Spleen (tissue), 11 donors: ENCODE data around the gene HSPA1B. TPM values are rescaled to one million over a fixed set of nuclear protein-coding genes. Genes with fewer than 3 reads are reported as not detected.

Source experiments
- DNase-seq: peaks from one replicate; pipeline ENCODE4 v3.0.0-alpha.2; 2020
- H3K27ac ChIP-seq, 8 donors: fragments of 200-600 bp; sonication (generic) in 7 of 8; 1 replicate in 4 of 8; 2 replicates in 4 of 8; pipeline versions ENCODE4 v1.5.0 to v1.8.0; 2016 to 2021; ENCODE audit warnings: inconsistent platforms in 4 of 8, mild to moderate bottlenecking in 4 of 8, moderate library complexity in 1 of 8
- H3K27me3 ChIP-seq, 7 donors: fragments of 200-600 bp; sonication (generic) in 6 of 7; replicated peaks in 1 of 7; 1 replicate in 4 of 7; 2 replicates in 3 of 7; pipeline versions ENCODE4 v1.5.0 to v1.8.0; 2016 to 2021; ENCODE audit warnings: inconsistent platforms in 3 of 7, mild to moderate bottlenecking in 1 of 7
- H3K36me3 ChIP-seq, 6 donors: fragments of 200-600 bp; sonication (generic) in 5 of 6; 1 replicate in 4 of 6; 2 replicates in 2 of 6; pipeline versions ENCODE4 v1.5.0 to v1.8.0; 2016 to 2021; ENCODE audit warnings: inconsistent platforms in 2 of 6
- H3K4me1 ChIP-seq, 6 donors: fragments of 200-600 bp; sonication (generic) in 5 of 6; 1 replicate in 3 of 6; 2 replicates in 3 of 6; pipeline versions ENCODE4 v1.5.0 to v1.8.0; 2016 to 2021; ENCODE audit warnings: inconsistent platforms in 3 of 6
- H3K4me3 ChIP-seq, 8 donors: fragments of 200-600 bp; sonication (generic) in 7 of 8; 1 replicate in 4 of 8; 2 replicates in 4 of 8; pipeline versions ENCODE4 v1.5.0 to v1.8.0; 2016 to 2021; ENCODE audit warnings: inconsistent platforms in 4 of 8, mild to moderate bottlenecking in 4 of 8, moderate library complexity in 2 of 8
- H3K9me3 ChIP-seq, 8 donors: fragments of 200-600 bp; sonication (generic) in 7 of 8; 1 replicate in 4 of 8; 2 replicates in 4 of 8; pipeline versions ENCODE4 v1.5.0 to v1.8.0; 2016 to 2021; ENCODE audit warnings: inconsistent platforms in 4 of 8
- POLR2A ChIP-seq, 3 donors: fragments of 450-650 bp; IDR thresholded peaks; one replicate each; pipeline ENCODE4 v1.5.1; 2017; ENCODE audit warnings: antibody characterized with exemption in 3 of 3, mild to moderate bottlenecking in 1 of 3
- POLR2AphosphoS5 ChIP-seq, 3 donors: sonication (generic); formaldehyde crosslinking; IDR thresholded peaks; one replicate each; pipeline ENCODE4 v1.5.1; 2017; ENCODE audit warnings: antibody characterized with exemption in 3 of 3
- WGBS, 5 donors: extraction: QIAGEN DNeasy Blood & Tissue Kit in 3 of 5; methylation state at CpG; one replicate each; pipeline versions ENCODE4 v1.1.5 to v1.1.7; 2013 to 2018; 5-methylcytosine and 5-hydroxymethylcytosine counted together
- intact Hi-C: fragments of 100-400 bp; cut with DNase I; formaldehyde crosslinking; loops from one replicate; pipeline ENCODE4 v1.15.0; 2023; ENCODE audit warnings: low total_unique reads
- polyA plus RNA-seq, 3 donors: library from polyadenylated mRNA; stranded (reverse); fragments of 200-250 nt; gene quantifications; one replicate each; pipeline ENCODE4 v1.2.1, GENCODE V29; 2013
- small RNA-seq, 4 donors: library from RNA; depleted of rRNA; stranded (forward); fragments of <200 nt; gene quantifications; one replicate each; pipeline ENCODE3, GENCODE V24; 2016
- total RNA-seq, 7 donors: library from RNA; depleted of rRNA in 3 of 7; stranded (reverse); fragments of >200 nt in 3 of 7; fragmentation: NEBNext Ultra II Directional in 4 of 7; extraction: Animal tissue kit (Norgen Biotek cat#: 25700) in 4 of 7; gene quantifications; one replicate each; pipeline versions ENCODE4 v1.1.0 to v1.2.1, GENCODE V29; 2016 to 2021
- TF ChIP-seq, protein P1 (sequence below), 11 experiments: fragments of 200-600 bp in 7 of 11; fragments of 450-650 bp in 4 of 11; sonication (generic) in 4 of 11; IDR thresholded peaks in 8 of 11; conservative IDR thresholded peaks in 3 of 11; 1 replicate in 7 of 11; 2 replicates in 4 of 11; pipeline versions ENCODE4 v1.4.0 to v1.8.0; 2016 to 2021; ENCODE audit warnings: antibody characterized with exemption in 11 of 11, inconsistent platforms in 4 of 11, mild to moderate bottlenecking in 1 of 11
- donor health status: healthy with polysubstance abuse.
- donor health status: DM: no; HTN: no; CAD: no; lungs with moderate emphysema.
- donor health status: DM: no; HTN: no; CAD: no.
- donor health status: Bipolar disorder and iron deficiency.
- donor health status: healthy.
- donor health status: DM: no; HTN: no; CAD: no.
- donor health status: DM: yes; HTN: yes; CAD: no.

The HSPA1B gene
- total and polyA plus RNA-seq, 10 donors, result 7.4 to 372 (median 43.9) TPM

DNA sequence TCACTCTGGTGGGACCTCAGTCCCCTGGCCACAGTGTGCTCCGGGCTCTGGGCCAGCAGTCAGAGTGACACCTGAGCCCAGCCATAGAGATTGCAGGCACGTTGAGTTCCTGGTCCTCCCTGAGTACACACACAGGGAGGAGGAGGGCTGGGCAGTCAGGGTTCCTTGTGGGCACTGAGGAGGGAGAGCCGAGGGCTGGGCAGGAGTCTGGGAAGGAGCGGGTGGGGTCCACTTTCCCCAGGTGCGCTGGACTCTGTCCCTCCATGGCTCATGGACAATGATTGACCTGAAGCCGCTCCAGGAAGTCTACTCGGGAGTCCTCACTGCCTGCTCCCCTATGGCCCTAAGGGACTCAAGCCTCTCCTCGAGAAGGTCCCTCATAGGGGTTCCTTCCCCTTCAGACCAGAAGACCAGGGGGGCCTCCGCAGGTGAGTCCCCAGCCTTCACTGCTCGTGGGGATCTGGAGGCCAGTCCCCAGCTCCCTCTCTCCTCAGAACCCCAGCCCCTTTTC lies 50.2 kb downstream of the HSPA1B start:
- Histone ChIP-seq H3K4me1 (peaks cover 0 to 24% (median 6%) of the 10 kb centered on the region in 6 donors), H3K9me3 (no peaks in the 10 kb centered on the region), H3K36me3 (peaks cover 0 to 36% (median 34%) of the 10 kb centered on the region in 6 donors), H3K4me3 (no peak overlapping the region), H3K27ac (peak overlapping the region in 5 of 8 donors; percentile 21 to 60 (median 47)), H3K27me3 (no peaks in the 10 kb centered on the region)
- intact Hi-C loops, result no loop called here
- TF ChIP-seq, protein P1, sequence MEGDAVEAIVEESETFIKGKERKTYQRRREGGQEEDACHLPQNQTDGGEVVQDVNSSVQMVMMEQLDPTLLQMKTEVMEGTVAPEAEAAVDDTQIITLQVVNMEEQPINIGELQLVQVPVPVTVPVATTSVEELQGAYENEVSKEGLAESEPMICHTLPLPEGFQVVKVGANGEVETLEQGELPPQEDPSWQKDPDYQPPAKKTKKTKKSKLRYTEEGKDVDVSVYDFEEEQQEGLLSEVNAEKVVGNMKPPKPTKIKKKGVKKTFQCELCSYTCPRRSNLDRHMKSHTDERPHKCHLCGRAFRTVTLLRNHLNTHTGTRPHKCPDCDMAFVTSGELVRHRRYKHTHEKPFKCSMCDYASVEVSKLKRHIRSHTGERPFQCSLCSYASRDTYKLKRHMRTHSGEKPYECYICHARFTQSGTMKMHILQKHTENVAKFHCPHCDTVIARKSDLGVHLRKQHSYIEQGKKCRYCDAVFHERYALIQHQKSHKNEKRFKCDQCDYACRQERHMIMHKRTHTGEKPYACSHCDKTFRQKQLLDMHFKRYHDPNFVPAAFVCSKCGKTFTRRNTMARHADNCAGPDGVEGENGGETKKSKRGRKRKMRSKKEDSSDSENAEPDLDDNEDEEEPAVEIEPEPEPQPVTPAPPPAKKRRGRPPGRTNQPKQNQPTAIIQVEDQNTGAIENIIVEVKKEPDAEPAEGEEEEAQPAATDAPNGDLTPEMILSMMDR (IDR thresholded peaks at IDR 0.05 in 8 of 11, conservative IDR thresholded peaks at IDR 0.05 in 3 of 11), result no peak
- TF ChIP-seq POLR2AphosphoS5 (IDR thresholded peaks at IDR 0.05) (no peak), POLR2A (IDR thresholded peaks at IDR 0.05) (no peak)
- 66 to 83% (median 74%) methylated on average over 9 to 10 of the region's 10 CpGs for WGBS, 5 donors
- DNase-seq, result no peak

GRCh38 chr6:31878222-31878621 lies 50.7 kb downstream of the HSPA1B start:
- TF ChIP-seq, protein P1 (IDR thresholded peaks at IDR 0.05 in 8 of 11, conservative IDR thresholded peaks at IDR 0.05 in 3 of 11), result no peak
- TF ChIP-seq POLR2A (IDR thresholded peaks at IDR 0.05) (no peak), POLR2AphosphoS5 (IDR thresholded peaks at IDR 0.05) (no peak)
- Histone ChIP-seq H3K27me3 (no peaks in the 10 kb centered on the region), H3K27ac (peak overlapping the region in 2 of 8 donors; percentile 47 to 58), H3K36me3 (peaks cover 0 to 41% (median 39%) of the 10 kb centered on the region in 6 donors), H3K4me1 (peaks cover 0 to 24% (median 6%) of the 10 kb centered on the region in 6 donors), H3K4me3 (no peak overlapping the region), H3K9me3 (no peaks in the 10 kb centered on the region)
- no peak for DNase-seq
- intact Hi-C loops, result no loop called here
- WGBS, 5 donors, result 83 to 95% (median 87%) methylated on average over 1 to 3 of the region's 3 CpGs

- Histone ChIP-seq H3K4me3 (no peak within 1 kb of the TSS), H3K27ac (peak within 1 kb of the TSS in 5 of 8 donors; percentile 21 to 60 (median 47)), H3K4me1 (peaks cover 0 to 24% (median 6%) of the 10 kb centered on the region in 6 donors), H3K36me3 (peaks cover 0 to 46% (median 44%) of the 10 kb centered on the region in 6 donors), H3K27me3 (no peaks in the 10 kb centered on the region), H3K9me3 (no peaks in the 10 kb centered on the region)
- WGBS, 5 donors, result 70 to 82% (median 74%) methylated on average over 18 of the region's 18 CpGs
- DNase-seq, result no peak
- TF ChIP-seq, protein P1 (IDR thresholded peaks at IDR 0.05 in 8 of 11, conservative IDR thresholded peaks at IDR 0.05 in 3 of 11), result no peak
- no peak for TF ChIP-seq POLR2A (IDR thresholded peaks at IDR 0.05)
- TF ChIP-seq POLR2AphosphoS5 (IDR thresholded peaks at IDR 0.05), result no peak
- intact Hi-C loops, result no loop called here
Measured at GRCh38 chr6:31878726-31879125, 51.2 kb downstream of the HSPA1B start, which contains the start of gene SLC44A4. Gene SLC44A4, minus strand, starts transcription at chr6:31878997. Its CDS starts 17 bp downstream, at chr6:31878980.

- WGBS, 5 donors, result 85 to 92% (median 90%) methylated on average over 13 of the region's 13 CpGs
- TF ChIP-seq, protein P1 (IDR thresholded peaks at IDR 0.05 in 8 of 11, conservative IDR thresholded peaks at IDR 0.05 in 3 of 11), result no peak
- H3K4me3 ChIP-seq, result no peak overlapping the region
- no peaks in the 10 kb centered on the region for H3K27me3 ChIP-seq
- intact Hi-C loops, result no loop called here
- H3K27ac ChIP-seq, result no peak overlapping the region
- peaks cover 0 to 24% (median 6%) of the 10 kb centered on the region in 6 donors for H3K4me1 ChIP-seq
- H3K9me3 ChIP-seq, result no peaks in the 10 kb centered on the region
- no peak for DNase-seq
- H3K36me3 ChIP-seq, result peaks cover 0 to 51% (median 48%) of the 10 kb centered on the region in 6 donors
Measured at GRCh38 chr6:31879143-31879542, 51.6 kb downstream of the HSPA1B start.

Small RNA genes lying within 50 kb of the gene (small RNA-seq; reads per million reads assigned to genes)
- 0 reads per million in 4 donors for gene RF00019
- 434 to 1,657 (median 726) reads per million in 4 donors for gene SNORD48
- 0 reads per million in 4 donors for gene SNORD52

Other genes starting within 250 kb of the HSPA1B start
Only the 30 nearest of the 38 such genes appear.
- gene APOM, start 171.8 kb upstream of the HSPA1B start, total RNA-seq, result 1 to 10 TPM in 6 of 7 donors, under 1 TPM in 1; 0.66 to 3.9 (median 2.5) TPM
- gene APOM, start 171.8 kb upstream of the HSPA1B start, polyA plus RNA-seq, result 1 to 10 TPM; 4.7 to 9.7 (median 7.5) TPM
- gene C6orf47, start 167.0 kb upstream of the HSPA1B start, total RNA-seq, result 10 to 100 TPM; 24.1 to 37.4 (median 28.6) TPM
- gene C6orf47, start 167.0 kb upstream of the HSPA1B start, polyA plus RNA-seq, result 10 to 100 TPM; 12.2 to 22.6 (median 13.4) TPM
- 10 to 100 TPM; 12.7 to 21.3 (median 17.4) TPM for gene GPANK1, start 162.7 kb upstream of the HSPA1B start, total RNA-seq
- 10 to 100 TPM; 12.4 to 19.2 (median 14.8) TPM for gene GPANK1, start 162.7 kb upstream of the HSPA1B start, polyA plus RNA-seq
- 100 to 1,000 TPM; 122 to 294 (median 150) TPM for gene CSNK2B, start 161.7 kb upstream of the HSPA1B start, total RNA-seq
- gene CSNK2B, start 161.7 kb upstream of the HSPA1B start, polyA plus RNA-seq, result 100 to 1,000 TPM; 132 to 163 (median 139) TPM
- gene LY6G5B, start 157.8 kb upstream of the HSPA1B start, total RNA-seq, result 10 to 100 TPM; 11.0 to 25.3 (median 16.3) TPM
- gene LY6G5B, start 157.8 kb upstream of the HSPA1B start, polyA plus RNA-seq, result 1 to 10 TPM; 3.0 to 5.8 (median 3.7) TPM
- gene LY6G5C, start 146.7 kb upstream of the HSPA1B start, total RNA-seq, result 1 to 10 TPM; 3.3 to 7.9 (median 5.8) TPM
- gene LY6G5C, start 146.7 kb upstream of the HSPA1B start, polyA plus RNA-seq, result 1 to 10 TPM; 3.3 to 4.3 (median 3.5) TPM
- gene ABHD16A, start 124.4 kb upstream of the HSPA1B start, total RNA-seq, result 10 to 100 TPM; 55.8 to 80.7 (median 71.1) TPM
- 10 to 100 TPM; 30.2 to 42.3 (median 34.4) TPM for gene ABHD16A, start 124.4 kb upstream of the HSPA1B start, polyA plus RNA-seq
- 1 to 10 TPM; 1.6 to 4.9 (median 2.2) TPM for gene LY6G6F, start 120.9 kb upstream of the HSPA1B start, total RNA-seq
- under 1 TPM; 0.11 to 0.68 (median 0.35) TPM for gene LY6G6F, start 120.9 kb upstream of the HSPA1B start, polyA plus RNA-seq
- not detected for gene LY6G6D, start 112.4 kb upstream of the HSPA1B start, total RNA-seq
- not detected for gene LY6G6D, start 112.4 kb upstream of the HSPA1B start, polyA plus RNA-seq
- gene LY6G6C, start 106.0 kb upstream of the HSPA1B start, total RNA-seq, result under 1 TPM in 2 of 7 donors, not detected in 5; 0.49 to 0.77 TPM
- gene LY6G6C, start 106.0 kb upstream of the HSPA1B start, polyA plus RNA-seq, result not detected
- gene MPIG6B, start 104.4 kb upstream of the HSPA1B start, total RNA-seq, result 10 to 100 TPM in 4 of 7 donors, 1 to 10 TPM in 3; 7.9 to 15.1 (median 10.6) TPM
- under 1 TPM; 0.46 to 0.61 (median 0.48) TPM for gene MPIG6B, start 104.4 kb upstream of the HSPA1B start, polyA plus RNA-seq
- gene DDAH2, start 98.4 kb upstream of the HSPA1B start, total RNA-seq, result 100 to 1,000 TPM in 1 of 7 donors, 10 to 100 TPM in 6; 63.0 to 116 (median 72.3) TPM
- gene DDAH2, start 98.4 kb upstream of the HSPA1B start, polyA plus RNA-seq, result 10 to 100 TPM; 67.1 to 84.7 (median 81.0) TPM
- 100 to 1,000 TPM; 296 to 392 (median 326) TPM for gene CLIC1, start 91.2 kb upstream of the HSPA1B start, total RNA-seq
- 100 to 1,000 TPM; 321 to 447 (median 388) TPM for gene CLIC1, start 91.2 kb upstream of the HSPA1B start, polyA plus RNA-seq
- 10 to 100 TPM; 20.2 to 35.2 (median 27.6) TPM for gene MSH5, start 87.7 kb upstream of the HSPA1B start, total RNA-seq
- gene MSH5, start 87.7 kb upstream of the HSPA1B start, polyA plus RNA-seq, result 10 to 100 TPM; 11.2 to 26.7 (median 23.1) TPM
- 10 to 100 TPM in 1 of 7 donors, 1 to 10 TPM in 5, not detected in 1; 3.6 to 11.8 (median 5.3) TPM for gene SAPCD1, start 65.1 kb upstream of the HSPA1B start, total RNA-seq
- 10 to 100 TPM in 1 of 3 donors, 1 to 10 TPM in 2; 7.5 to 14.2 (median 8.3) TPM for gene SAPCD1, start 65.1 kb upstream of the HSPA1B start, polyA plus RNA-seq
- 1 to 10 TPM in 4 of 7 donors, under 1 TPM in 2, not detected in 1; 0.68 to 2.6 (median 1.3) TPM for gene VWA7, start 50.4 kb upstream of the HSPA1B start, total RNA-seq
- gene VWA7, start 50.4 kb upstream of the HSPA1B start, polyA plus RNA-seq, result 1 to 10 TPM in 1 of 3 donors, under 1 TPM in 2; 0.09 to 1.2 (median 0.11) TPM
- gene VARS1, start 32.0 kb upstream of the HSPA1B start, total RNA-seq, result 10 to 100 TPM; 32.4 to 97.3 (median 62.5) TPM
- 10 to 100 TPM; 31.1 to 49.0 (median 38.3) TPM for gene VARS1, start 32.0 kb upstream of the HSPA1B start, polyA plus RNA-seq
- gene LSM2, start 20.8 kb upstream of the HSPA1B start, total RNA-seq, result 10 to 100 TPM; 35.9 to 54.4 (median 42.9) TPM
- 10 to 100 TPM; 74.5 to 98.9 (median 80.4) TPM for gene LSM2, start 20.8 kb upstream of the HSPA1B start, polyA plus RNA-seq
- 1 to 10 TPM; 2.6 to 3.7 (median 3.1) TPM for gene HSPA1L, start 12.5 kb upstream of the HSPA1B start, total RNA-seq
- 1 to 10 TPM in 2 of 3 donors, under 1 TPM in 1; 0.93 to 1.9 (median 1.0) TPM for gene HSPA1L, start 12.5 kb upstream of the HSPA1B start, polyA plus RNA-seq
- gene HSPA1A, start 12.2 kb upstream of the HSPA1B start, total RNA-seq, result 100 to 1,000 TPM in 6 of 7 donors, 10 to 100 TPM in 1; 97.7 to 384 (median 127) TPM
- gene HSPA1A, start 12.2 kb upstream of the HSPA1B start, polyA plus RNA-seq, result 10 to 100 TPM; 16.4 to 58.5 (median 27.7) TPM
- 10 to 100 TPM; 28.6 to 60.7 (median 39.0) TPM for gene NEU1, start 35.1 kb downstream of the HSPA1B start, total RNA-seq
- 10 to 100 TPM; 14.0 to 22.6 (median 19.4) TPM for gene NEU1, start 35.1 kb downstream of the HSPA1B start, polyA plus RNA-seq
- gene SLC44A4, start 51.3 kb downstream of the HSPA1B start, total RNA-seq, result 1 to 10 TPM; 1.0 to 5.9 (median 3.3) TPM
- under 1 TPM; 0.20 to 0.83 (median 0.26) TPM for gene SLC44A4, start 51.3 kb downstream of the HSPA1B start, polyA plus RNA-seq
- gene EHMT2, start 70.0 kb downstream of the HSPA1B start, total RNA-seq, result 10 to 100 TPM; 38.6 to 60.7 (median 49.0) TPM
- 10 to 100 TPM; 36.5 to 66.1 (median 57.7) TPM for gene EHMT2, start 70.0 kb downstream of the HSPA1B start, polyA plus RNA-seq
- gene ZBTB12, start 74.3 kb downstream of the HSPA1B start, total RNA-seq, result 1 to 10 TPM; 1.3 to 4.6 (median 4.2) TPM
- gene ZBTB12, start 74.3 kb downstream of the HSPA1B start, polyA plus RNA-seq, result 1 to 10 TPM; 1.5 to 4.3 (median 2.4) TPM
- 100 to 1,000 TPM in 2 of 7 donors, 10 to 100 TPM in 5; 62.5 to 173 (median 83.2) TPM for gene C2, start 100.0 kb downstream of the HSPA1B start, total RNA-seq
- gene C2, start 100.0 kb downstream of the HSPA1B start, polyA plus RNA-seq, result 10 to 100 TPM; 17.2 to 28.4 (median 25.4) TPM
- 10 to 100 TPM in 6 of 7 donors, 1 to 10 TPM in 1; 5.4 to 35.8 (median 20.1) TPM for gene CFB, start 118.4 kb downstream of the HSPA1B start, total RNA-seq
- 10 to 100 TPM; 24.1 to 31.2 (median 24.3) TPM for gene CFB, start 118.4 kb downstream of the HSPA1B start, polyA plus RNA-seq
- 10 to 100 TPM; 37.4 to 50.7 (median 44.8) TPM for gene NELFE, start 131.2 kb downstream of the HSPA1B start, total RNA-seq
- 10 to 100 TPM; 35.0 to 47.1 (median 45.3) TPM for gene NELFE, start 131.2 kb downstream of the HSPA1B start, polyA plus RNA-seq
- 100 to 1,000 TPM in 1 of 7 donors, 10 to 100 TPM in 6; 52.1 to 102 (median 75.7) TPM for gene SKIC2, start 131.4 kb downstream of the HSPA1B start, total RNA-seq
- 100 to 1,000 TPM in 2 of 3 donors, 10 to 100 TPM in 1; 61.8 to 107 (median 102) TPM for gene SKIC2, start 131.4 kb downstream of the HSPA1B start, polyA plus RNA-seq
- gene DXO, start 144.4 kb downstream of the HSPA1B start, total RNA-seq, result 10 to 100 TPM; 21.0 to 34.3 (median 26.2) TPM
- 10 to 100 TPM; 19.1 to 28.1 (median 26.3) TPM for gene DXO, start 144.4 kb downstream of the HSPA1B start, polyA plus RNA-seq
- gene C4A, start 154.3 kb downstream of the HSPA1B start, total RNA-seq, result 100 to 1,000 TPM; 101 to 332 (median 166) TPM
- 10 to 100 TPM; 50.1 to 58.3 (median 53.5) TPM for gene C4A, start 154.3 kb downstream of the HSPA1B start, polyA plus RNA-seq